Measurements from ENCODE around the gene STON1. TPM values are rescaled to one million over a fixed set of nuclear protein-coding genes. Genes with fewer than 3 reads are reported as not detected.

STON1 gene
- total RNA-seq, 1 donor from 2014 or later: 51.7 TPM

- Mint-ChIP-seq H3K36me3 (peaks cover 6% of the 10 kb centered on the region), H3K27ac (peak overlapping the region; percentile 92), H3K4me3 (peak overlapping the region; percentile 96), H3K4me1 (peaks cover 41% of the 10 kb centered on the region), H3K9me3 (no peaks in the 10 kb centered on the region), H3K27me3 (ENCODE audit: insufficient read depth, low read depth) (peaks cover 12% of the 10 kb centered on the region)
- H2AFZ ChIP-seq (replicated peaks): no peak overlapping the region
- H3K9me3 ChIP-seq (ENCODE audit: low read depth): no peaks in the 10 kb centered on the region
- H3K9ac ChIP-seq: peak overlapping the region; percentile 38
- peaks cover 40% of the 10 kb centered on the region for H3F3A ChIP-seq (ENCODE audit: low read depth)
- peaks cover 24% of the 10 kb centered on the region for H4K20me1 ChIP-seq (ENCODE audit: low read depth)
- TF ChIP-seq EZH2phosphoT487 (IDR thresholded peaks at IDR 0.05): no peak
- no peak for TF ChIP-seq EZH2 (IDR thresholded peaks at IDR 0.05)
- TF ChIP-seq, protein P1, sequence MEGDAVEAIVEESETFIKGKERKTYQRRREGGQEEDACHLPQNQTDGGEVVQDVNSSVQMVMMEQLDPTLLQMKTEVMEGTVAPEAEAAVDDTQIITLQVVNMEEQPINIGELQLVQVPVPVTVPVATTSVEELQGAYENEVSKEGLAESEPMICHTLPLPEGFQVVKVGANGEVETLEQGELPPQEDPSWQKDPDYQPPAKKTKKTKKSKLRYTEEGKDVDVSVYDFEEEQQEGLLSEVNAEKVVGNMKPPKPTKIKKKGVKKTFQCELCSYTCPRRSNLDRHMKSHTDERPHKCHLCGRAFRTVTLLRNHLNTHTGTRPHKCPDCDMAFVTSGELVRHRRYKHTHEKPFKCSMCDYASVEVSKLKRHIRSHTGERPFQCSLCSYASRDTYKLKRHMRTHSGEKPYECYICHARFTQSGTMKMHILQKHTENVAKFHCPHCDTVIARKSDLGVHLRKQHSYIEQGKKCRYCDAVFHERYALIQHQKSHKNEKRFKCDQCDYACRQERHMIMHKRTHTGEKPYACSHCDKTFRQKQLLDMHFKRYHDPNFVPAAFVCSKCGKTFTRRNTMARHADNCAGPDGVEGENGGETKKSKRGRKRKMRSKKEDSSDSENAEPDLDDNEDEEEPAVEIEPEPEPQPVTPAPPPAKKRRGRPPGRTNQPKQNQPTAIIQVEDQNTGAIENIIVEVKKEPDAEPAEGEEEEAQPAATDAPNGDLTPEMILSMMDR (IDR thresholded peaks at IDR 0.05): no peak
- no peaks in the 10 kb centered on the region for H3K27me3 ChIP-seq
- peaks cover 36% of the 10 kb centered on the region for H3K4me1 ChIP-seq
- peak overlapping the region; percentile 28 for H3K27ac ChIP-seq
- no peaks in the 10 kb centered on the region for H3K36me3 ChIP-seq
- H3K4me2 ChIP-seq: peak overlapping the region; percentile 95
- H3K79me2 ChIP-seq (ENCODE audit: low read depth): peaks cover 48% of the 10 kb centered on the region
- DNase-seq (ENCODE audit: low spot score): peak; percentile 72
- H3K4me3 ChIP-seq: peak overlapping the region; percentile 83
Observed at GRCh38 chr2:48531141-48531648, 1.2 kb downstream of the STON1 start.

- Histone ChIP-seq H3F3A (ENCODE audit: low read depth) (peaks cover 32% of the 10 kb centered on the region), H3K4me2 (peak overlapping the region; percentile 95), H3K27ac (no peak overlapping the region), H3K9ac (no peak overlapping the region), H4K20me1 (ENCODE audit: low read depth) (peaks cover 24% of the 10 kb centered on the region), H2AFZ (replicated peaks) (no peak overlapping the region), H3K36me3 (no peaks in the 10 kb centered on the region), H3K9me3 (ENCODE audit: low read depth) (no peaks in the 10 kb centered on the region), H3K27me3 (no peaks in the 10 kb centered on the region), H3K79me2 (ENCODE audit: low read depth) (peaks cover 56% of the 10 kb centered on the region), H3K4me1 (peaks cover 33% of the 10 kb centered on the region), H3K4me3 (no peak overlapping the region)
- peaks cover 6% of the 10 kb centered on the region for H3K36me3 Mint-ChIP-seq
- peaks cover 38% of the 10 kb centered on the region for H3K4me1 Mint-ChIP-seq
- DNase-seq (ENCODE audit: low spot score): no peak
- H3K27ac Mint-ChIP-seq: no peak overlapping the region
- peaks cover under 1% of the 10 kb centered on the region for H3K9me3 Mint-ChIP-seq
- TF ChIP-seq EZH2 (IDR thresholded peaks at IDR 0.05): no peak
- TF ChIP-seq, protein P1 (IDR thresholded peaks at IDR 0.05): no peak
- no peak for TF ChIP-seq EZH2phosphoT487 (IDR thresholded peaks at IDR 0.05)
- H3K4me3 Mint-ChIP-seq: peak overlapping the region; percentile 96
- peaks cover 12% of the 10 kb centered on the region for H3K27me3 Mint-ChIP-seq (ENCODE audit: insufficient read depth, low read depth)
Observed at GRCh38 chr2:48532174-48532573, 2.2 kb downstream of the STON1 start.

- H3K4me2 ChIP-seq: no peak overlapping the region
Observed at GRCh38 chr2:48532824-48533223, 2.9 kb downstream of the STON1 start.

More at GRCh38 chr2:48532824-48533223, 2.9 kb downstream of the STON1 start:
- TF ChIP-seq EZH2 (IDR thresholded peaks at IDR 0.05) (no peak), EZH2phosphoT487 (IDR thresholded peaks at IDR 0.05) (no peak)
- TF ChIP-seq, protein P1 (IDR thresholded peaks at IDR 0.05): no peak
- Histone ChIP-seq H3K4me3 (no peak overlapping the region), H3K4me1 (peaks cover 27% of the 10 kb centered on the region), H3K79me2 (ENCODE audit: low read depth) (peaks cover 61% of the 10 kb centered on the region), H4K20me1 (ENCODE audit: low read depth) (peaks cover 24% of the 10 kb centered on the region), H3K27me3 (no peaks in the 10 kb centered on the region), H3K9ac (no peak overlapping the region), H3K36me3 (no peaks in the 10 kb centered on the region), H3K9me3 (ENCODE audit: low read depth) (no peaks in the 10 kb centered on the region), H2AFZ (replicated peaks) (no peak overlapping the region), H3K27ac (no peak overlapping the region), H3F3A (ENCODE audit: low read depth) (peaks cover 26% of the 10 kb centered on the region)
- Mint-ChIP-seq H3K27me3 (ENCODE audit: insufficient read depth, low read depth) (peaks cover 14% of the 10 kb centered on the region), H3K4me1 (peaks cover 34% of the 10 kb centered on the region), H3K27ac (no peak overlapping the region), H3K36me3 (peaks cover 7% of the 10 kb centered on the region), H3K9me3 (peaks cover 2% of the 10 kb centered on the region), H3K4me3 (no peak overlapping the region)
- DNase-seq (ENCODE audit: low spot score): no peak
